Epidermal melanocyte (primary cell): ENCODE measurements around the gene OR2H2.

Source experiments
- DNase-seq: peaks from one replicate; pipeline ENCODE4 v3.0.0; 2011; ENCODE audit warnings: low spot score; ENCODE audit not compliant: insufficient read length

Gene OR2H2

GRCh38 chr6:29584821-29585220, at the start of gene OR2H2:
TSS of gene OR2H2 (plus strand) at chr6:29585121. CDS start at chr6:29587945, 2,824 bp downstream.
- DNase-seq: no peak

- no peak for DNase-seq
Measured at GRCh38 chr6:29537714-29538403, 47.1 kb upstream of the OR2H2 start.

- no peak for DNase-seq
Measured at GRCh38 chr6:29547573-29547972, 37.3 kb upstream of the OR2H2 start.

- peak; percentile 83 for DNase-seq
Measured at GRCh38 chr6:29552512-29553051, 32.3 kb upstream of the OR2H2 start.

- DNase-seq: no peak
Measured at GRCh38 chr6:29553268-29554057, 31.5 kb upstream of the OR2H2 start.

GRCh38 chr6:29554764-29555163, 30.2 kb upstream of the OR2H2 start:
- no peak for DNase-seq

GRCh38 chr6:29557320-29557719, 27.6 kb upstream of the OR2H2 start:
- no peak for DNase-seq

- DNase-seq: no peak
Measured at GRCh38 chr6:29558439-29559079, 26.4 kb upstream of the OR2H2 start.

GRCh38 chr6:29559524-29560287, 25.2 kb upstream of the OR2H2 start, which contains the start of gene UBD:
TSS of gene UBD (minus strand) at chr6:29559732. CDS start at chr6:29559701, 31 bp downstream.
- no peak for DNase-seq

GRCh38 chr6:29561091-29561490, 23.8 kb upstream of the OR2H2 start:
- DNase-seq: no peak

GRCh38 chr6:29561606-29562181, 23.2 kb upstream of the OR2H2 start:
- no peak for DNase-seq

- no peak for DNase-seq
Measured at GRCh38 chr6:29563435-29563965, 21.4 kb upstream of the OR2H2 start.

GRCh38 chr6:29564875-29565274, 20.0 kb upstream of the OR2H2 start:
- DNase-seq: no peak

- no peak for DNase-seq
Measured at GRCh38 chr6:29566856-29567255, 18.1 kb upstream of the OR2H2 start.

- no peak for DNase-seq
Measured at GRCh38 chr6:29567541-29567940, 17.4 kb upstream of the OR2H2 start.

- no peak for DNase-seq
Measured at GRCh38 chr6:29567991-29568390, 16.9 kb upstream of the OR2H2 start.

- DNase-seq: no peak
Measured at GRCh38 chr6:29576056-29576455, 8.9 kb upstream of the OR2H2 start.

- no peak for DNase-seq
Measured at GRCh38 chr6:29577544-29577943, 7.4 kb upstream of the OR2H2 start.

GRCh38 chr6:29589423-29590048, 4.6 kb downstream of the OR2H2 start:
- no peak for DNase-seq

- DNase-seq: no peak
Measured at GRCh38 chr6:29590218-29590808, 5.4 kb downstream of the OR2H2 start.
